Suprapubic skin (tissue), 4 donors: ENCODE data around the gene SLC22A17.

Source experiments
- CTCF ChIP-seq, 2 donors: fragments of 200-600 bp in 1 of 2; fragments of 450-650 bp in 1 of 2; sonication (generic) in 1 of 2; IDR thresholded peaks; one replicate each; pipeline ENCODE4 v1.5.1; 2016 to 2019; ENCODE audit warnings: antibody characterized with exemption in 2 of 2, mild to moderate bottlenecking in 1 of 2, moderate library complexity in 1 of 2
- EP300 ChIP-seq: sonication (generic); formaldehyde crosslinking; IDR thresholded peaks from one replicate; pipeline ENCODE4 v1.6.1; 2017; ENCODE audit warnings: antibody characterized with exemption
- POLR2A ChIP-seq, 2 donors: fragments of 450-650 bp; IDR thresholded peaks; one replicate each; pipeline ENCODE4 v1.6.1; 2017; ENCODE audit warnings: antibody characterized with exemption in 2 of 2, mild to moderate bottlenecking in 2 of 2, moderate library complexity in 2 of 2
- POLR2AphosphoS5 ChIP-seq, 3 donors: sonication (generic); formaldehyde crosslinking; IDR thresholded peaks; one replicate each; pipeline ENCODE4 v1.6.1; 2017; ENCODE audit warnings: antibody characterized with exemption in 3 of 3

GRCh38 chr14:23345987-23346692 lies 6.5 kb downstream of the SLC22A17 start:
- no peak for TF ChIP-seq CTCF (IDR thresholded peaks at IDR 0.05)
- TF ChIP-seq POLR2AphosphoS5 (IDR thresholded peaks at IDR 0.05) = no peak
- no peak for TF ChIP-seq POLR2A (IDR thresholded peaks at IDR 0.05)
- no peak for TF ChIP-seq EP300
